NCI-H748 treated with DMSO at 0.1 percent for 48 hours (cell line): ENCODE measurements around the gene ARHGAP22.

Experiments used
- DNase-seq: peaks from one replicate; lab custom pipeline; 2025; lab: John Stamatoyannopoulos, UW

Gene ARHGAP22

DNA sequence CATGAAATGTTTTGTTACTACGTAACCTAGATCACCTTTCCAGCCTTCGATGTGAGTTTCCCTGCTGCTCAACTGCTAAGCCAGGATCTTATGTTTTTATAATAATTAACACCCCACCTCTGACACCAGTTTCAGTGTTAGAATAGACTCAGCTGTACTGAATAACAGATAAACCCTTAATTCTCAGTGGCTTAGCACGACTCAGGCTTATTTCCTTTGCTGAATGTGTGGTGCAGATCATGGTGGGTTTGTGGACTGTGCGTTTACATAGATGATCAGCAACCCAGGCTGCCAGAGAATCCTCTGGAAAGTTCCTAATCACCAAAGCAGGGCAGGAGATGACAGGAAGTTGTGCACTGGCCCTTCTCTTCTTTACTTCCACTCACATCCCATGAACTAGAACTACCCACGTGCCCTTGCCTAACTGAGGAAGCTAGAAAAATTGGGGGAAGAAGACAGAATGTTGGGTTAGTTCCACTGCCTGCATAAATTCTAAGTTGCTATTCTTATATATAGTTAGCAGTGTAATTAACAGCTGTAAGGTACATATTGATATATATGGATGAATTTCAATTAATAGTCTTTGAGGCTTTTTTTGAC is 186.6 kb downstream of the ARHGAP22 start:
- DNase-seq = no peak

DNA sequence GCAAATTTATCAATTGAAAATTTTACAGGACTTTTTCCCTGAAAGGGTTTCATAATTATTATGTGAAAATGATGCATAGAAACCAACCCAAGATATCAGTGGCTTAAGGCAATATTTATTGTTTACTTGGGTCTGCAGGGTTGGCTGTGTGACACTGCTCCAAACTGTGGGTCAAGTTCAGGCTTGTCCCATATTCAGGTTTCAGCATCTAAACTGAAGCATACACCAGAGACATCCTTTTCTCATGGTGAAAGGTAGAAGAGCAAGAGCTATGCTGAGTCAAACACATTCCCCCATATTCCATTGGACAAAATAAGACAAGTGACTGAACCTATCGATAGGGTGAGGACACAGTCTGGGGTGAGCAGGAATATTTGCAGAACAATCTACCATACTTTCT is 187.5 kb downstream of the ARHGAP22 start:
- DNase-seq = no peak

DNA sequence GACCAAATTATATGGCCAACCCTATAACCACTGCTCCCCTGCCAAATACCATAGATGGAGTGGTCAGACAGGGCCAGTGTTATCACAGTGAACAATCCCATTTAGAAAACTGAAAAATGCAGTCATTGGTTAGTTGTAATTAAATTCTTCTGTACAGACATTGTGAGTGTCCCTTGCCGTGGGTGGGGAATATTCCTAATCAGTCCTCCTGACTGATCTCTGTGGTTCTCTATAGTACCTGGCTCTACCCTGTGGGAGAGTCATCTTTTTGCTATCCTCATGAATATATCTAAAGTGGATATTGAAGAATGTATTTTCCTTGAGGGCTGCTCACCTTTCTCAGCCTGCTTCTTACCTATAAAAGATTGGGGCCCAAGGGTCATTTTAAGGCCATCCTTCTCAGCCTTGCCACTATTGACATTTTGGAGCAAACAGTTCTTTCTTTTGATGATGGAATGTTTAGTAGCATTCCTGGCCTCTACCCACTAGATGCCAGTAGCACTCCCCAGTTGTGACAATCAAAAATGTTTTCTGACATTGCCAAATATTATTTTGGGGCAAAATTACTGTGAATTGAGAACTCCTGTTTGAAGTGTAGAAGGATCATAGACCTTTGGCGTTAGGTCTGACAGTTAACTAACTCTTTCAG is 188.2 kb downstream of the ARHGAP22 start:
- DNase-seq = no peak

DNA sequence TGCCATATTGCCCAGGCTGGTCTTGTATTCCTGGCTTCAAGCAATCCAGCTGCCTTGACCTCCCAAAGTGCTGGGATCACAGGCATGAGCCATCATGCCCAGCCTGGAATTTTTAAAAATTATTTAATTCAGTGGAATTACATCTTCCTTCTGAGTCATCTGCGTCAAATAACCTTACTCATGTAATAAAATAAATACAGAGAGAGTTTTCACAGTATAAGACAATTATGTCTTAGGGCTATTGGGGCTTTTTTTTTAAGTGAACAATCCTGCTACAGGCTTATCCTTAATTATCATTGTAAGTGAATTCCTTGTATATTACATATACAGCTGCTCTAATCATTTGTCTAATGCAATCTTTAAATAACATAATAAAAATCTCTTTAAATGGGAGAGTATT is 190.1 kb downstream of the ARHGAP22 start:
- DNase-seq = no peak

DNA sequence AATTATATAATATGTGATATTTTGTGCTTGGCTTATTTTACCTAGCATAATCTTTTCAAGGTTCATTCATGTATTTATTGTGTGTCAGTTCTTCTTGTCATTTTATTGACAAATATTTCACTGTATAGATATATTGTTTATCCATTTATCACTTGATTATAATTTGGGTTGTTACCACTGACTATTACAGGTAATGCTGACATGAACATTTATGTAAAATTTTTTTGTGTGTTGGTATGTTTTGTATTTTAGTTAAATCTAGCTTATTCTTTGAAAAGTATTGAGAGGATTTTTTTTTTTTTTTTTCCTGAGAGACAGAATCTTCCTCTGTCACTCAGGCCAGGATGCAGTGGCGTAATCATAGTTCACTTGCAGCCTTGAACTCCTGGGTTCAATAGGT is 190.7 kb downstream of the ARHGAP22 start:
- no peak for DNase-seq

DNA sequence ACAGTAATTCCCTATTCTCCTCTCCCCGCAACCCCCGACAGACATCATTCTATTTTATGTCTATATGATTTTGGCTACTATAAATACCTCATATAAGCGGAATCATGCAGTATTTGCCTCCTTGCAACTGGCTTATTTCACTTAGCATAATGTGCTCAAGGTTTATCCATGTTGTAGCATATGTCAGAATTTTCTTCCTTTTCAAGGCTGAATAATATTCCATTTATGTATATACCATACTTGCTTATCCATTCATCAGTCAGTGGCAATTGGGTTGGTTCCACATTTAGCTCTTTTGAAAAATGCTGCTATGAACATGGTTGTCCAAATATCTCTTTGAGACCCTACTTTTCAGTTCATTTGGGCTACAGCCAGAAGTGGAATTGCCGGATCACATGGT is 191.9 kb downstream of the ARHGAP22 start:
- no peak for DNase-seq

DNA sequence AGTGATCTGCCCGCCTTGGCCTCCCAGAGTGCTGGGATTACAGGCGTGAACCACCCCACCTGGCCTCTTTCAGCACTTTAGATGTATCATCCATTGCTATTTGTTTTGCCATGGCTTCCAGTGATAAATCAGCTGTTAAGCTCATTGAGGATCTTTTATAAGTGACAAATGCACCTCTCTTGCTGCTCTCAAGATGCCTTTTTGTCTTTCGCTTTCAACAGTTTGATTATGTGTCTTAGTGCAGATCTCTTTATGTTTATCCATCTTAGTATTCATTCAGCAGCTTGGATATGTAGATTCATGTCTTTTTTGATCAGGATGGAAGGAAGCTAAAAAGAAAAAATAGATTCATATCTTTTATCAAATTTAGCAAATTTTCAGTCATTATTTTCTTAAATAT is 192.8 kb downstream of the ARHGAP22 start:
- no peak for DNase-seq

DNA sequence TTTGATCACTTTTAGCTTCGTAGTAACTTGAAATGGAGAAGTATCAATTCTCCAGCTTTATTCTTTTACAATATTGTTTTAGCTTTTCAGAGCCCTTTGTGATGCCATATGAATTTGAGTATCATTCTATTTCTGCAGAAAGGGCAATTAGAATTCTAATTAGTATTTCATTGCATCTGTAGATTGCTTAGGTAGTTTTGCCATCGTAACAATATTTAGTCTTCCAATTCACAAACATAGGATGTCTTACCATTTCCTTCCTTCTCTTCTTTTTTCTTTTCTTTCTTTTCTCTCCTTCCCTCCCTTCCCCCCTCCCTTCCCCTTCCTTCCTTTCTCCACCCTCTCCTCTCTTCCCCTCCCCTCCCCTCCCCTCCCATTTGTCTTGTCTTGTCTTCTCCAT is 193.4 kb downstream of the ARHGAP22 start:
- DNase-seq = no peak

DNA sequence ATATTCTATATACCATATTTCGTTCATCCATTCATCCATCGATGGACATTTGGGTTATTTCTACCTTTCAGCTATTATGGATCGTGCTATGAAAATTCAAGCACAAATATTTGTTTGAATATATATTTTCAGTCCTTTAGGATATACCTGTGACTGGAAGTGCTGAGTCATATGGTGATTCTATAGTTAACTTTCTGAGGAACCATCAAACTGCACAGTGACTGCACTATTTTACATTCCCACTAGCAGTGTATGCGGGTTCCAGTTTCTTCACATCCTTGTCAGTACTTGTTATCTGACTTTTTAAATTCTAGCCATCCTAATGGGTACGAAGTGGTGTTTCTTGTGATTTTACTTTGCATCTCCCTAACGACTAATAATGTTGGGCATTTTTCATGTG is 194.4 kb downstream of the ARHGAP22 start:
- no peak for DNase-seq

DNA sequence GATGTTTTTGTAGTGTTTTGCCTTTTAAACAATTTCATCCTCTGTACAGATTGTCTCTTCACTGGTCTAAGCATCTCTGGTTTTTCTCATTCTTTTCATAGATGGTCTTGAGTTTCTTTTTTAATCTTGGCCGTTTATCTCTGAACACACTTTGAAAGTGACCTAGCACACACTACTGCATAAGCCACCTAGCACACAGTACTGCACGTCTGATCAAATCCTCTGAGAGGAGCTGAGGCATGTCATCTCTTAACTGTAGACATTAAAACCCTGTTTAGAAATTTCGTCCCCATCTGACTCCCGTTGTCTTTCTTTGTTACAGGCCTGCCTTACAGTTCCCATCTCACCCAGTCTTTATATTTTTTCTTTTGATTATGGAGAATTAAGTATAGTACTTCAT is 198.2 kb downstream of the ARHGAP22 start:
- DNase-seq = no peak

DNA sequence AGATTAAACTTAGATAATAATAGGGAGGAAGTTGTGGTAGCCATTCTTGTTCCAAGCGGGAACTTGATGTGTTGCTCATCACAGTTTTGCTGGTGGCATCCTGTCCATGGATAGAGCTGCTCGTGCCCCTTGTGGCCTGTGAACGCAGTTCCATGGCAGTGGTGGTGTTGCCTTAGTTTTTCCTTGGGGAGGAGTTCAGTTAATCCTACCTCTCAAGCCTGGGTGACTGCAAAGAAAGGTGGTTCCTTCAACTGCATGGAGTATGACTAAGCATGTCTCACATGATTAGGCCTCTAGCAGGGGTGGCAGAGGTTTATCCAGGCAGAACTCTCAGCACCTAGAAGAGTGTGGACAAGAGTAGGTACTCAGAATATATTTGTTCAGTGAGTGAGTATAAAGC is 198.7 kb downstream of the ARHGAP22 start:
- DNase-seq = no peak

DNA sequence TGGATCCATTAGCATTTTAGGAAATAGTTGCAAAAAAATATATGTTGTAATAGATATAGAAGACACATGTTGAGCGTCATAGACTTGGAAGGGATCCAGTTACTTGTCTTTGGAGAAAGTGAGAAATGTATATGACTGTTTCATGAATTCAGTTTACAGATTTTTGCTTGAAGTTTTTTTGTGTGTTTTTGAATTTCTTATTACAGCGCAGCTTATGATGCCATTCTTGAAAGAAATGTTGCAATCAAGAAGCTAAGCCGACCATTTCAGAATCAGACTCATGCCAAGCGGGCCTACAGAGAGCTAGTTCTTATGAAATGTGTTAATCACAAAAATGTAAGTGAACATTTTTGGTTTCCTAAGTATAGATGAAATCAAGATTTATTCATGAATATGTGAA is 200.2 kb downstream of the ARHGAP22 start:
- DNase-seq = no peak

DNA sequence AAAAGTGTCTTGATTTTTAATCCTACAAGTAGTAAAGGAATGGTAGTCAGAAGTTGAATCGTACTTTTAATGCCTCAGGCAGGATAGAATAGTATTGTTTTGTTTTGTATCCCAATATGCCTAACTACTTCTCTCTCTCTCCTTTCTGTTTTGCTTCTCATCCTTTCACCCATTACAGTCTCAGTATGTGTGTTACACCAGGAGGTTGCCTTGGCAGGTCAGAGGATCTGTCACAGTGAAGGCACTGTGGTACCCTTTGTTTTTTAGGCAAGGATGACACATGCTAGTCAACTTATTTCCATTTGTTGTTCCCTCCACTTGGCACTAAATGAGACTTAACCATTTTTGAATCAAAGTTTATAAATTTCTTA is 204.0 kb downstream of the ARHGAP22 start:
- no peak for DNase-seq

DNA sequence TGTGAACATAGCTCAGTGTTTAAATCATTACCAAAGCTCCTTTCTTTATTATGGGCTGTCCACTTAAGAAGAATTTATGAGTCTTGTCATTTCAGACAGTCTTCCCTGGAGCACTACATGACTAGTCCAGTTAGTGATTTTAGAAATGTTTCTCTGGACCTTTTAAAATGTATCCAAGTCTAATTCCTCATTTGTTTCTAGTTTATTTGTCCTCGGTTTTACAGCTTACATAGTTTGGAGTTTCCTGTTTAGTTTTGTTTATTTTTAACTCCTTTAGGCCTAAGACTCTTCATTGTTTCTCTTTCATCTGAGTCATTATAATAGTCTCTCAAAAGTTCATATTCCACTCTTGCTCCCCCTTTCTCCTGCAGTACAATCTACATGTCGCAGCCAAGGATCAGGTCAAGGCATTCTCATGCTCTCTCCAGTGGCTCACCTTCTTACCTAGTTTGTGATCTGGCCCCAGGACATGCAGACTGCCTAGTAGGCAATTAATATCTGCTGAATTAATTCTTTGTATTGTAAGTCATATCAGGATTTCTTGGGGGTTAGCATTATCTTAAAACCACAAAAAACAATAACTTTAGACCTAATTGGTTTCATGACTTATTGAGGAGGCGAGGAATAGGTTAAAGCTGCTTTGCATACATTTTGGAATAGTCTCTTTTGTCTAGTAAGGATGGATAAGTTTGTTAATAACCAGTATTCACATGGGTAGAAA is 204.6 kb downstream of the ARHGAP22 start:
- no peak for DNase-seq

DNA sequence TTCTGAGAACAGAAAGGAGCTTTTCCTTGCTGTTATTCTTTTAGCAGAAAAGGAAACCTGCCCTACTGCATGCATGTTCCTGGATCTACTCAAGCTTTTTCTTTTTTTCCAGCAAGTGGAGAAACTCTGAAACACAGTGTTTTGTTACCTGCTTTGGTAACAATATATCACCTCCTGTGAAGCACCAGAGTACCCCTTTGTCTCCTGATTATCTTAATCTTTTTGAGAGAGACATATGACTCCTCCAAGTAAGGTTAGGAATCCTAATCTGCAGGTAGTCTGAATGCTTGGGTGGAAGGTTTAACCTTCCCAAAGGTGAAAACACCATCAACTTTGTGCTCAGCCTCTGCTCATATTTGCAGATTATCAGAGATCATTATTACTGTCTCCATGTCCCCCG is 205.3 kb downstream of the ARHGAP22 start:
- no peak for DNase-seq

DNA sequence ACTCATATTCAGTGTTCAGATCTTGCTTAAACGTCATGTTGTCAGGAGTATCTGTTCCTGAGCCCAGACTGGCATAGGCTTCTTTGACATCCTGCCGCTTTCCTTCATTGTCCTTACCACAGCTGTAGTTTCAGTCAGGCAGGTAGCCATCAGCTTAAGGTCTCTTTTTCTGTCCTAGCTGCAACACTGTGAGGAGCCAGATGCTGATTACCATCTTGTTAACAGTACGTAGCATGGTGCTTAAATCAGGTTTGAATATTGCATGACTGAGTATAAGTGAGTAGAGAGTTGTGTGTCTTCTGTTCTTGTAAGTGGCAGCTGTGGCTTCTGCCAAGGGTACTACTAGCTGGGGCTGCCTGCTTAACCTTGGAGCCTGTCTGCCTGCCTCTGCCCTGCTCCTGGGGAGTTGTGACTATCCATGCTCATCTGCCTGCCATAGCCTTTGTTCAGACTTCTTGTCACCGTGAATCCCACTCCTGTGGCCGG is 205.8 kb downstream of the ARHGAP22 start:
- no peak for DNase-seq

DNA sequence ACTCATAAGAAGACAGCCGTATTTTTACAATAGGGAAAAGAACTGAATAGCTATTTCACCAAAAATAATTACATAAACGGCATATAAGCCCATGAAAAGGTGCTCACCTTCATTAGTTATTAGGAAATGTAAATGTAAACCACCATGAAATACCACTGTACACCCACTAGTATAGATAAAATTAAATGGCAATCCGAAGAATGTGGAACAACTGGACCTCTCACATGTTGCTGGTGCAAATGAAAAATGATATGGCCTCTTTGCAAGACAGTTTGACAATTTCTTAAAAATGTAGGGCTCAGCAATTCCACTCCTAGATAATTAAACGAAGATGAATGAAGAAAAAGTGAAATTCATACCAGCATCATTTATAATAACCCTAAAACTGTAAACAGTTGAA is 206.6 kb downstream of the ARHGAP22 start:
- no peak for DNase-seq
